HG02884 (cell line): ENCODE data around the gene AMFR.

Source experiments
- ATAC-seq: cut with Tn5 transposase; IDR thresholded peaks from one replicate; pipeline ENCODE4 v1.9.1; 2021; ENCODE audit warnings: mild to moderate bottlenecking, moderate library complexity; ENCODE audit not compliant: unreplicated experiment

The AMFR gene

DNA sequence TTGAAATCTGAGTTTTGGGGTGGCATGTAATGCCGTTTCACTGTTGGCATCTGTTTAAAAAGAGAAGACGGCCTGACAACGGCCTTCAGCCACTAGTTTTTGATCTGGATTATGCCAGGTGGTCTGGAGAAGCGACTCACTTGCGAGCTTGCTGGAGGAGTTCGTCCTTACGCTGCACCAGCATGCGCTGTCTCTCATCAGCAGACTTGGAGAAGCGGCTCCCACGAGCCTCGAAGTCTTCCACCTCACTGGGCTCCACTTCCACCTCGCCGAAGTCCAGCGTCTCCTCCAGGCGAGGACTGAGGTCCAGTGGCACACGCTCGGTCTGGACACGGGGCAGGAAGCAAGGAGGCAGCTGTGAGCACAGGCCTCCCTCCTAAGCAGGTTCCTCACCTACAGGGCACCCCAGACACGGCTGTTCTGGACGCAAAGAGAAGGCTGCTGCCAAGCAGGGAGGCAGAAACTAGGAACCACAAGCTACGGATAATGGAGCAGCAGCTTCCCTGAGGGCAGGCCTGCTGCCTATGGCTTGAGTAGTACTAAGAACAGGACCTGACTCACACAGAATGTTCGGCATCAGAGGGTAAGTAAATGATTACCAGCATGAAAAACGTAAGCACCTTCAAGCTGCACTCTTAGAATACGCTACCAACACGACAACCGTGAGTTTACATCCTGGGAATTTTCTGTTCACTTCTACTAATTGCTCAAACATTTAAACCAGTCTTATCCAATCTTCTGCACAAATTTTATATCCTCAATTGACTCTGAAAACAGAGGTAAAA is 61.4 kb downstream of the AMFR start:
- no peak for ATAC-seq

- no peak for ATAC-seq
Measured at GRCh38 chr16:56363181-56363716, 62.1 kb downstream of the AMFR start.

DNA sequence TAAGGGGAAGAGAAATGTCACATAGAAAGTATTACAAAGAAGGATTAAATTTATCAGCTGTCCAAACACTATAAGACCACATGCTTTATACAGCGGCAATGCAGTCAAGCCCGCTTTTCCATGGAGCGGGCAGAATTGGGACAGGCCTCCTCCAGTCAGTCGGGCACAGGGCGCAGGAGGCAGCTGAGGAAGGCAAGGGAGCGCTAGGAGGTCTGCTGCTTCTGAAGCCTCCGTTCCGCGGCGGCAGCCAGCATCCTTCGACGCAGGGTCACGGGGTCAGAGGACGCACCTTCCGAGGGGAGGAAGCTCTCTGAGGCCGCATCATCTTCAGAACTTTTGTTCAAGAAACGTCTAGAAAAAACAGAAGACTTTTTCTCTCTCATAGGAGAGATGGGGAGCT is 62.6 kb downstream of the AMFR start:
- no peak for ATAC-seq

DNA sequence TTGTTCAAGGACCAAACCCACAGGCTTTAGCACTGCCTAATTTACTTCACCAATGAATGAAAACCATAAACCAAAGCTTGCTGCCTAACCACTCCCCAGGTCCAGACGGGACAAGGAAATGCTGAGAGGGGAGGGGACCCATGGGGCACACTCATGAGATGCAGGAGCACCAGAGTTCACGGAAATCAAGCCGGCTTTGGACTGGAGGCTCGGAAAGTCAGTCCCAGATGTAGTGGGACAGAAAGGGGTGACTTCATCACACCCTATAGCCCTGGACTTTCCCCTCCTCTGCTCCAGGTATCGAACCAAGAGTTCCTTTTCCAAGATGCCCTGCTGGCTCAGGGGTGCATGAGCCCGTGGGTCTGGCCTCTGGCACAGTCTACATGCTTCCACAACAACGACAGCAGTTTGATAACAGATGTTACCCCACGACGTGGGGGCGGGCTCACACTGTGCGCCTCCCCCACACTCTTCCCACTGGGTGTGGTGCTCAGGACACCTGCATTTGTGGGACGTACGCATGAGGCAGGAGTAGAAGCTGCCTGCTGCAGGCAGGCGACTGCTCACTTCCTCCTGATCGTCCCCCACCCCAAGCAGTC is 63.2 kb downstream of the AMFR start:
- no peak for ATAC-seq

DNA sequence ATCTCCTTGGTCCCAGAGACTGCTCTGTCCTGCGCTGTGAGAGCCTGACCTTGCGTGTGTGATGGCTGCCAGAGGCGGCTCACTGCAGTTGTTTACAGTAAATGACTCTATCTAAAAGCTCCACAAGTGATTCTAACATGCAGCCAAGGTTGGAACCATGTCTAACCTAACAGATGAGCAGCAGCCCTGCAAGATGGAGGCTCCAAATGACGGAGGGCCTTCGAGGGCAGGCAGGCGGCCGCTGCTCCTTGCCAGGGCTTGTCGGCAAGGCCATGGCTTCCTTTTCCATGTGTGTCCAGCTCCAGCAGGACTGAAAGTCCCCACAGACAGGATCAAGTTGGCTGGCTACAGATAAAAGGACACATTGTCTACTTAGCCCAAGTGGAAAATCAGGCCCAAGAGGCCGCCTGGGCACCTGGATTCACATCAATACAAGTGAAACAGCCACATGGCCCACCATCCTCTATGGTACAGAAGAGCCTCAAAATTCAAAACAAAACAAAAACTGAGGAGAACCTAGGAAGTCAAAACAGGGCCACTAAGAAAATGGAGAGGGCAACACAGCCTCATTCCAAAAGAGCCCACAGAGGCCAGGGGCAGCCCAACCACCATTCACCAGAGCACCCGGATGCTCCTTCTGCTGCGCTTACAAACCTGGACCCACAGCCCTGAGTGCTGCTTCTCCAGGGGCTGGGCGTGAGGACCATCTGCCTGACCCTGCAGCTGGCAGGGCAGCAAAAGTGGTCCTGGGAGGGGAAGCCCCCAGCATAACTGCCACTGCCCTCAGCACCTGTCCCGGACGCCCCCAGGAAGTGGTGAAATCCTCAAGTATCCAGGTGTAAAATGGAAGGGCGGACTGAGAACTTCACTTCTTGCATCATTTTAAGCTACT is 65.0 kb downstream of the AMFR start:
- no peak for ATAC-seq

DNA sequence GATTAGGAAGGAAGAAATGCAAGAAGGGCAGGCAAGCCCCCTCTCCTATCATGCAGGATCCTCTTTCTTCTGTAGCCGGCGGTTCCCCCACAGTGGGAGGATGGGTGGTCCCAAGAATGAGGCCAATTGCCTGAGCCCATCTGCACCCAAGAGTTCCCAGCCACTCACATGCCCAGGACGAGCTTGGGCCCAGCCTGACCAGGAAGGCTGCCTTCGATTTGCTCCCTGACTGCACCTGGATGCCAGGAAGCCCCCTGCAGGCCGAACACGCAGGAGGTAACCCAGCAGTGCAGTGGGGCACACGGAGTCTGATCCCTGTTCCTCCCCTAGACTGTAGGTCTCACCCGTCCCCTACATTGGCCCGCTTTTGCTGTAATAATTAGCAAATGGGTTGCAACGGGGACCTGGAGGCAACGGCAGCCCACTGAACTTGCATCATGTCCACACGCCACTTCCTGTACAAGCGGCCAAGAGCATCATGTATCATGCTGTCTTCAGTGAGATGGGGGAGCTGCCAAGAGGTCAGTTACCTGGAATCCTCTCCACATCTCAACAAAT is 67.5 kb downstream of the AMFR start:
- no peak for ATAC-seq

- ATAC-seq, result peak; percentile 2
Measured at GRCh38 chr16:56357241-56357764, 68.0 kb downstream of the AMFR start.

DNA sequence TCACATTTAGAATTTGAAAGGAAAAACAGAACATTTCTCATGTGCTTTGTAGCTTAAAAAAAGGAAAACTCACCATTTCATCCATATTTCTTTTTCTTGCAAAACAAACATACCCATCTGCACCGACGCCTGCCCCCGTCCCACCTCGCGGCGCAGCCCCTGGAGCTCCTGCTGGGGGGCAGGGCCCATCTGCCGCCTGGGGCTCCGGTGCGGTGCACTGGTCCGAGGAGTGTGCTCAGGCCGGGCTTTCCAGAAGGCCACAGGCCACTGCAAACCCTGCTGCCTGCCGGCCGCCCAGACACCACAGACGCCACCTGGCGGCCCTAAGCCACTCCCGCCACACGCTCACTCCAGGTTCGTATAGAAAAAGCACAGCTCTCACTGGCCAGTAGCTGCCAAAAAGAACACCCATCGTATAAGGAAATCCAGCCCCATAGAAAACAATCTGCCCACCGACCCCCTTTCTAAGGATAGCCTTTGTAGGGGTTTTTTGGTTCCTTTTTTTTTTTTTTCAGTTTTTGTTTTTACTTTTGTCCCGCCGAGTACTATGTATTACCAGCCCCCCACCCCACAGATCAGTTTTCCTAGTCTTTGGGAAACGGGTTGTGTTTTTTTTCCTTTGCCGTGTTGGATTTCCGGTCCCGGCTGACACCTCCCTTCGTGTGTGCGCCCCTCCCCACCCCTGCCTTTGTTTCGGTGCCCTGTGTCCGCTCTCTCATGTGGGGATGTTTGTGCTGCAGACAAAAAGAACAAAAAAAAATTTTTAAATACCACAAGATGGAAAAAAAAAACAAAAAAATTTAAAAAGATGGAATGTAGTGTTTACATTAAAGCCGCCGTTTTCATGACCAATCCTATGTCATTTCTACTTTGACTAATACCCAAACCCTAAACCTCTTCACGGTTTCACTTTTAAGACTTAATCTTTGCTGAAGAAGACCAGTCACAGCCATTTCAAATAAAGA is 68.8 kb downstream of the AMFR start:
- ATAC-seq, result peak; percentile 78

- ATAC-seq, result no peak
Measured at GRCh38 chr16:56355786-56356275, 69.5 kb downstream of the AMFR start.

DNA sequence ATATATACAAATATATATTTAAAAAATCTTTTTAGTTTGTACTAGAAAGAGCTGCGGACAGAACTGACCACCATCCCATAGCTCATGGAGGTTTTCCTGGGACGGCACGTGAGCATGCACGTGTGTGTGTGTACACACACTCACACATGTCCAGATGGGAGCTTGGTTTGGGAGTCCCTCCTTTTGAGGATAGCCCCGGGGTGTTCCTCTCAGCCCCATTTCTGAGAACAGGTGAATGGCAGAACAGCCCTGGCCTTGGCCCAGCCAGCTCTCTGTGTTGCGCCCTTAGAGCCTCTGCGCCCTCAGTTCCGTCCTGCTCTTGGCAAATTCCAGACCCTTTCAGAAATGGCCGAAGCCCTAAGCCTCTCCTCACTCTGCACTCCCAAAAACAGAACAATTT is 70.1 kb downstream of the AMFR start:
- no peak for ATAC-seq

- no peak for ATAC-seq
Measured at GRCh38 chr16:56354746-56355145, 70.6 kb downstream of the AMFR start.

DNA sequence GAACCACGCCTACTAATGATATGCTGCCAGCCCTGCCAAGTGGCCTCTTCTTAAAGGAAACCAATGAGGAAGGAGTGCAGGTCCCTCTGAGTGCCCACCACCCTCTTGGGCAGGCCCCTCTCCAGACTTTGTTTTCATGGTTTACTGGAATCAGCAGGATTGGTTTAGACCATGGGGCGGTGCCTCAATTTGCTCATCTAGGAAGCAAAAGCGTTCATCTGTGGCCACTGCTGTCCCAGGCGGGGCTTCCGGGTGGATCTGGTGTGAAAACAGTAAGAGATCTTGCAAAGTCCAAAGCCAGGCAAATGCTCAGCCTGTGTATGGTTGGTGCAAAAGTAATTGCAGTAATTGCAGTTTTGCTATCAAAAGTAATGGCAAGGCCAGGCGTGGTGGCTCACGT is 71.3 kb downstream of the AMFR start:
- no peak for ATAC-seq

DNA sequence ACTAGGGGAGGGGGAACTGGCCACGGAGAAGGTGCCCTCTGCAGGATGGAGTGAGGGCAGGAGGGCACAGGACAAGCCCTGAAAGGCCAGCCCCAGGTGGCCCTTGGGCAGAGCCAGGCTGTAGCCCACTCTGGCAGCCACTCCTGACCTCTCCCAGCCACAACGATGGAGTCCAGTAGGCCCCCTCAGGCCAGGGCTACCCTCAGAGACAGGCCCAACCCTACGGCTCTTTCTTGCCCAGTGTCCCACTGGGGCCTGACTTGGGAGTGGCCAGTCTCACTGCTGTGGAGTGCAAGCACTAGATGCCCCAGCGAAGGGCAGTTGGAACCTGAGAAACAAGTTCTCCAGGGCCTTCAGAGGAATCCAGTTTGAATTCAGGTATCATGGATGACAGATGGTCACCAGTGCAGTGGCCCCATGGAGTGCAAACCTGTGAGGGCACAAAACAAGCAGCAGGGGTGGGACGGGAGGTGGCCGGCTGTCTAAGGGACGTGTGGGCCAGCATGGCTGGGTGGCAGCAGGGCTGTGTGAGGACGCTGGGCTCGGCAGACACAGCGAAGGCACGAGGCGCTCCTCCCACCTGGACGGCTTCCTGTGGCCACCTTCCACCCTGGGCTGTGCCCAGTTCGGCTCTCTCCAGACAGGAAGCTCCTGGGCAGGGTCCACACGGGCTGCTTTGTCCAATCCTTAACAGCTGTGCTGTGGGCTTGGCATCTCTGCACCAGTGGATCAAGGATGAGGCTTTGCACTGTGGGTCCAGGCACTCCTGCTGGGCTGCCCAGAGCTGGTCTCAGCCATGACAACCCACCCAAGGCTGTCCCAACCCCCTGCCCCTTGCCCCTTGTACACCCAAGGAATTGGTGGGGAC is 72.1 kb downstream of the AMFR start:
- ATAC-seq, result no peak

DNA sequence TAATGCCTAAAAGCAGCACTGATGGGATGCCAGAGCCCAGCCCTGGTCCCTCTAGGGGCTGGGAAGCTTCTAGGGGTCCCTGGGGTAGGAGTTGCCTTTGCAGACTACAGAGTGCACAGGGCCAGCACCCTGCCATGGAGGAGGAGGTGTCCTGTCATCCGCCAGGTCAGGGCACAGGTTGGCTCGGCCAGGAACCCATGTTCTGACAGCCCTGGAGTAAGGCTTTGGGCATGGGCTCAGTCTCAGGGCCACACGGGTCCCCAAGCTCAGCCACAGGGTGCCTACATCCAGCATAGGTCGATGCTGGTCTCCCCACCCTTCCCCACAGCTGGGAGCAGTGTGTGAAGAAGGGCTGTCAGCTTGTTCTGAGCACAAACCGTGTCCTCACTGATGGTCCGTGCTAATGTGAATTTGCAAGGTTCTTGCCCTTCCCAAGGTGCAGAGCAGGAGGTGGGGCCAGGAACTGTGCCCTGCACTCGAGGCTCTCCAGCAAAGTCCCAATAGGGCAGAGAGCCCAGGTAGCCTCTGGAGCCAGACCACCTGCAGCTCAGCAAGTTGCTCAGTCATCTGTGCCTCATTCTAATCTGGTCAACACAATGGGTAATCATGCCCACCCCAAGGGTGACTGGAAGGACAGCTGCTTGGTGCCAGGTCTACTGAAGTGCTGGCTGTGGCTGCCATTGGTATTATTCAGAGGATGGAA is 72.8 kb downstream of the AMFR start:
- no peak for ATAC-seq

DNA sequence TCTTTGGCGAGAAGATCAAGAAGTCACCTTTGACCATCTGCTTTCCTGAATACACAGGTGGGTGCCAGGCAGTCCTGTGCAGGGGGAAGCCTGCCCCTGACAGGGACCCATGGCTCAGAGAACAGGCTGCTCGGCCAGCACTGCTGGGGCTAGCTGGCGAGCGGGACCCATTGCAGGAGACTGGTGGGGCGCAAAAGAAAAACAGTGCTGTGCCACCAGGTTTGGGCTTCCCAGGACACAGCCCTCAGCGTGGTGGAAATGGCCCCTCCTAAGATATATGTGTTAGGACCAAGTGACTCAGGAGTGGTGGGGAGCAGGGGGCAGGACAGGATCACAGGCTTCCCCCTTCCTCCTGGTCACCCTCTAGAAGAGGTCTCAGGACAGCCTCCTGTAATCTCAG is 73.9 kb downstream of the AMFR start:
- no peak for ATAC-seq

DNA sequence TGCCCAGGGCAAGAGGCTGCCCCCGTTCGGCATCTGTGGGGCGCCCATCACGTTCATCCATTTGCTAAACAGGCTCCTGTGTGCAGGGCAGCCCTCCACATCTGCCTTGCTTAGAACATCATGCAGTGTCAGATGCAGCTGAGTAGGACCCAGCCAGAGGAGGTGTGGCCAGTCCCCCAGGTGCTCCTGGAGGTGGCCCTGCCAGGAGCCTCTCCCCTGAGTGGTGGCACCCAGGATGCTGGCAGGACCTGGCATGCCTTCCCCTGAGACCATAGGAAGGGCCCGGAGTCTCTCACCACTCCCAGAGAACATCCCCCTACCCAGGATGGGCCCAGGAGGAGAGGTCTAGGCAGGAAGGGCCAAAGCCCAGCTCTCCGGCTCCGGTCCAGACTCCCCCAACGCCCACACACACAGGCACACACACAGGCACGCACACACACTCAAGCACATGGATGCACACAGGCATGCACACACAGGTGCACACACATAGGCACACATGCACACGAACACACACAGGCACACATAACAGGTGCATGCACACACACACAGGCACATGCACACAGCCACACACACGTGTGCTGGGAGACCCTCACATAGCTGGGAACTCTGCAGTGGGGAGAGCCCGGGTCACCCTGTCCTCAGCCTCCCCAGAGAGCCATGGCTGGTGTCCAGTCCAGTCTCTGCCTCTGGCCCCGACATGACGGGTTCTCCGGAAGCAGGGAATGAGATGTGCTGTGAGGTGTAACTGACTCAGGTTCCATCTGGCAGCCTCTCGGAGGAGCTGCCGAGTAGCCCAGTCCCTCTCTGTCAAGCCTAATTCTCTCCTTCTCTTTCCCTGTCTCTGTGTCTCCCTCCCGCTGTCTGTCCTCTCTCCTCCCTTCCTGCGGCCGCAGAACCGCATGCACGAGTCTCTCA is 74.6 kb downstream of the AMFR start:
- ATAC-seq, result no peak

DNA sequence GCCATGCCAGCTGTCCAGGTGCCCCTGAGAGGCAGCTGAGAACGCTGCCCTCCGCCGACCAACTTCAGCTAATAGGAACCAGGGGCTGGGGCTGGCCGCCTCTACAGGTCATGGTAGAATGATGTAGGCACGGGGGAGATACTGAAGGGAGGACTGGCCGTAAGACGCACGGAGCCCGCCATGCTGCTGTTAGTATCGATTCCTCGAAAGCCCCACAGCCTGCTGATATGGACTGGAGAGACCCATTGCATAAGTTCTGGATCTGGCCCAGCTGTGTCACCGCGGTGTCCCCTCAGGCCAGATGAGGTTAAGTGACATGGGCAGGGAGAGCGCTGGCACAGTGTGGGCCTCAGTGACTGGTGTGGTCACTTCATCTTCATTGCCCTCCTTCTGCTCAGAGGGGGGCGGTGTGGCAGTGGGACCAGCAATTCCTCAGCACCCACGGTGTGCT is 75.6 kb downstream of the AMFR start:
- ATAC-seq, result no peak
